ENCODE data around the gene NCOA1. TPM values are rescaled to one million over a fixed set of nuclear protein-coding genes. Genes with fewer than 3 reads are reported as not detected.
"Not testable (repeated sequence)": the region's sequence is repeated elsewhere in the genome, so short reads cannot be mapped to it uniquely, and the experiment has no call there.

NCOA1 gene
- total and polyA plus RNA-seq, 2 donors (not counting 3 experiments of a cell fraction or from before 2014, with no cell fraction given) = 11.4 to 14.1 TPM

- CTCF ChIA-PET; DNase-seq (ENCODE audit: low read depth, low spot score); dilution Hi-C loops (cut with MboI; ENCODE audit: extremely low pct_ligation_motif_present, low sequenced_read_pairs); POLR2A ChIA-PET; H3K27me3 ChIP-seq (ENCODE audit: control insufficient read depth in 2 of 2, insufficient read depth in 2 of 2, low read length in 2 of 2); H3K36me3 ChIP-seq (ENCODE audit: control insufficient read depth in 2 of 2, extremely low read depth in 1 of 2, insufficient read depth in 2 of 2, low read length in 2 of 2); H3K4me3 ChIP-seq (replicated peaks in 1 of 3; ENCODE audit: insufficient read depth in 1 of 3, low read depth in 1 of 3, low read length in 3 of 3); H3K9me3 ChIP-seq (replicated peaks; ENCODE audit: control insufficient read depth, insufficient read depth, low read length); H3K27ac ChIP-seq (ENCODE audit: insufficient read depth, low read depth, low read length); FAIRE-seq; H3K9me1 ChIP-seq (replicated peaks; ENCODE audit: control insufficient read depth, extremely low read depth, insufficient read depth, low read length); H3K4me2 ChIP-seq (ENCODE audit: insufficient read depth, low read length); intact Hi-C loops (cut with micrococcal nuclease); H2AFZ ChIP-seq (ENCODE audit: low read depth, low read length); H3K4me1 ChIP-seq (ENCODE audit: control insufficient read depth, extremely low read depth, insufficient read depth, low read length); BruUV-seq (replicated peaks); H4K20me1 ChIP-seq (replicated peaks; ENCODE audit: control insufficient read depth, extremely low read depth, insufficient read depth, low read length); H3K9ac ChIP-seq (replicated peaks; ENCODE audit: extremely low read depth, insufficient read depth, low read length): not testable (repeated sequence)
- peaks cover 59% of the 10 kb centered on the region for H3K79me2 ChIP-seq (ENCODE audit: control insufficient read depth, insufficient read depth, low read length)
Observed at GRCh38 chr2:24805811-24806660, 315.0 kb downstream of the NCOA1 start.

- Histone ChIP-seq H3K4me2 (ENCODE audit: insufficient read depth, low read length) (no peak overlapping the region), H3K4me3 (replicated peaks in 1 of 3; ENCODE audit: insufficient read depth in 1 of 3, low read depth in 1 of 3, low read length in 3 of 3) (no peak overlapping the region), H2AFZ (ENCODE audit: low read depth, low read length) (no peak overlapping the region), H3K79me2 (ENCODE audit: control insufficient read depth, insufficient read depth, low read length) (peaks cover 58% of the 10 kb centered on the region), H3K9me3 (replicated peaks; ENCODE audit: control insufficient read depth, insufficient read depth, low read length) (no peaks in the 10 kb centered on the region), H3K36me3 (ENCODE audit: control insufficient read depth in 2 of 2, extremely low read depth in 1 of 2, insufficient read depth in 2 of 2, low read length in 2 of 2) (no peaks in the 10 kb centered on the region), H3K4me1 (ENCODE audit: control insufficient read depth, extremely low read depth, insufficient read depth, low read length) (peaks cover 6% of the 10 kb centered on the region), H3K9me1 (replicated peaks; ENCODE audit: control insufficient read depth, extremely low read depth, insufficient read depth, low read length) (no peaks in the 10 kb centered on the region), H4K20me1 (replicated peaks; ENCODE audit: control insufficient read depth, extremely low read depth, insufficient read depth, low read length) (no peaks in the 10 kb centered on the region), H3K9ac (replicated peaks; ENCODE audit: extremely low read depth, insufficient read depth, low read length) (no peak overlapping the region), H3K27me3 (ENCODE audit: control insufficient read depth in 2 of 2, insufficient read depth in 2 of 2, low read length in 2 of 2) (no peaks in the 10 kb centered on the region), H3K27ac (ENCODE audit: insufficient read depth, low read depth, low read length) (no peak overlapping the region)
- TF ChIP-seq MYC (IDR thresholded peaks at IDR 0.05; ENCODE audit: low read depth, low read length) (no peak), JUN (IDR thresholded peaks at IDR 0.05; ENCODE audit: borderline replicate concordance, insufficient read depth, insufficient read length, low read depth) (no peak), POLR2A (IDR thresholded peaks at IDR 0.05; ENCODE audit: low read depth, low read length) (no peak), GATA2 (IDR thresholded peaks at IDR 0.05; ENCODE audit: insufficient read depth, insufficient read length, low read depth, low read length) (no peak)
- FAIRE-seq (no peak), DNase-seq (ENCODE audit: low read depth, low spot score) (no peak)
- intact Hi-C loops (cut with micrococcal nuclease) (no loop called here), dilution Hi-C loops (cut with MboI; ENCODE audit: extremely low pct_ligation_motif_present, low sequenced_read_pairs) (no loop called here)
- no TSS peak for BruUV-seq (replicated peaks)
- ChIA-PET POLR2A (no interaction called here), CTCF (no interaction called here)
Observed at GRCh38 chr2:24806661-24807036, 315.6 kb downstream of the NCOA1 start.

Measured in endothelial cell of umbilical vein (primary cell).